ENCODE measurements around the gene ANK3. TPM values are rescaled to one million over a fixed set of nuclear protein-coding genes. Genes with fewer than 3 reads are reported as not detected.
A peak's percentile ranks its signal among the peaks of the same experiment; 100 is the strongest.

The ANK3 gene
- total RNA-seq, 1 experiment from 2014 or later: 7.0 TPM

DNA sequence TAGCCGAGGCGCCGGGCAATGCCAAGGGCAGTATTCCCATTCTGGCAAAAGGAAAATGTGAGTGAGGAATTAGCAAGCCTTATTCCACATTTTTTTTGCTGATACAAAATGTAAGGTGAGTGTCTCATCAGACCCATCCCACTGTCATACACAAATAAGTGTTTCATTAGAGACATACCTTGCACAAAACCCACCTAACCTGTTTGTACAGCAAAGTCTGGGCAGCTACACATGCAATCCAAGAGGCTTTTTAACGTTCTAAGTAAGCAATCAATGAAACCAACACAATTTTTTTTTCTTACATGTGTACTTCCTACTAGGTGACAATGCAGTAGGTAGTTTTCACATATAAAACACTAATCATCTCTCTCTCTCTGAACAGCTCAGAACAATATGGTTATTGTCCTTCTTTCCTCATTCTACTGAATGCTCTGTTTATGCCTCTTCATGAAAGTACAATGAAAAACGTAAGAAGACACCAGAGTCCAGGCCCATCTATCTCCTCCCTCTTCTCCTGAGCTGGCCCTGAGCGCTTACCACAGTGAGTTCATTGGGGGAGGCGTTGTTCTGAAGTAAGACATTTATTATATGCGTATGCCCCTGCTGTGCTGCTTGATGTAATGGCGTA lies 217.2 kb downstream of the ANK3 start:
- H3K9ac ChIP-seq (ENCODE audit: low read length): no peak overlapping the region
- no peak overlapping the region for H3K4me3 ChIP-seq (ENCODE audit: low read length)
- H3K36me3 ChIP-seq (ENCODE audit: insufficient read depth, low read length): no peaks in the 10 kb centered on the region
- no peak overlapping the region for H2AFZ ChIP-seq (ENCODE audit: low read length)
- H3K27ac ChIP-seq (ENCODE audit: low read length): no peak overlapping the region
- H3K27me3 ChIP-seq (ENCODE audit: low read length): no peaks in the 10 kb centered on the region
- H3K4me2 ChIP-seq (ENCODE audit: low read depth, low read length, poor library complexity, severe bottlenecking): no peak overlapping the region
- H4K20me1 ChIP-seq (ENCODE audit: insufficient read depth, low read depth, low read length): no peaks in the 10 kb centered on the region
- H3K4me1 ChIP-seq (ENCODE audit: low read length): peaks cover 1% of the 10 kb centered on the region; the same call in 1 of the 2 replicates
- no peak for DNase-seq
- no peaks in the 10 kb centered on the region for H3K79me2 ChIP-seq (ENCODE audit: low read length)
- H3K9me3 ChIP-seq (ENCODE audit: low read length): no peaks in the 10 kb centered on the region
- H3K9me2 ChIP-seq (replicated peaks; ENCODE audit: insufficient read depth, low read length): no peaks in the 10 kb centered on the region

DNA sequence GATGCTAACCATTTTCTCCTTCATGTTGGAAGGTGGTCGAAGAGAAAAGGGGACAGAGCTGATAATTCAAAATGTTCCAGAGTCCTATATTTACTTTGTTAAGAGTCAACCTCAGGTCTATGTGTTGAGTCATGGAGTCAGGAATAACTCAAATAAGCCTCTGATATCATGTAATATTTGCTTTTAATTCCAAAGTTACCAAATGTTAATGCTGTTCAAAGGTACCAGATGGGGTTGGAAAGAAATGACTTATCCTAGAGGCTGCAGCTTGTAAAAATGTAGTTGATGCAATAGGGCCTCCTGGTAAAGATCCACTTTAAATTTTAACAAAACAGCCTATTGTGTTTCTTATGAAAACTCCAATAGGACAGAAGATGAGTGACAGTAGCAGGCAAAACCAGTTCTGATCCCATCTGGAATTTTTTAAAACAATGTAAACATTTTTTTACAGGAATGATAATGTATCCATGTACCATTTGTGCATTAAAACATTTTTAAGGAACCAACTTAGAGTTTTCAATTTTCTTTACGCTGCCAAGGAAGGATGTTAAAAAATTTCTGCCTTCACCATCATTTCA lies 218.2 kb downstream of the ANK3 start:
- peaks cover 9% of the 10 kb centered on the region for H3K4me1 ChIP-seq (ENCODE audit: low read length)

DNA sequence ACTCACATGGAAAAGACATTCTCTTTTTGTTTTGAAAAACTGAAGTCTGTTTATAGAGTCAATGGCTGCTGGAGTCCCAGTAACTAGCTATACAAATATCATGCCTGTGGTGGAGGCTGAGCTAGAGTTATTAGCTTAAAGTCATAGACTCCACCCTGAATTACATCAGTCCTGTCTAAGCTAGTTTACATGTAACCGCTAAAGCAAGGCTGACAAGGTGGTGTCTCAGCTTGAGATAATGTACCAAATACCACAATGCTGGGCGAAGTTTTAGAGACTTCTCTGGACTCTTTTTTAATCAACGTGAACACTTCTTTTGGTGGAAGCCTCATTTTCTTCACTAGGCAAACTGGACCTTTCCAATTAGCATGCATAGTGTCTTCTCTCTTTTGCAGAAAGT lies 219.4 kb downstream of the ANK3 start:
- Histone ChIP-seq H3K79me2 (ENCODE audit: low read length) (no peaks in the 10 kb centered on the region), H3K27me3 (ENCODE audit: low read length) (no peaks in the 10 kb centered on the region), H3K27ac (ENCODE audit: low read length) (no peak overlapping the region), H2AFZ (ENCODE audit: low read length) (no peak overlapping the region), H3K9me3 (ENCODE audit: low read length) (no peaks in the 10 kb centered on the region), H3K4me2 (ENCODE audit: low read depth, low read length, poor library complexity, severe bottlenecking) (no peak overlapping the region), H3K4me3 (ENCODE audit: low read length) (no peak overlapping the region), H3K4me1 (ENCODE audit: low read length) (peaks cover 20% of the 10 kb centered on the region), H3K36me3 (ENCODE audit: insufficient read depth, low read length) (no peaks in the 10 kb centered on the region), H4K20me1 (ENCODE audit: insufficient read depth, low read depth, low read length) (no peaks in the 10 kb centered on the region), H3K9me2 (replicated peaks; ENCODE audit: insufficient read depth, low read length) (no peaks in the 10 kb centered on the region), H3K9ac (ENCODE audit: low read length) (no peak overlapping the region)
- no peak for DNase-seq

More for the DNA sequence above, 218.2 kb downstream of the ANK3 start:
- no peak for DNase-seq
- H2AFZ ChIP-seq (ENCODE audit: low read length): no peak overlapping the region
- no peak overlapping the region for H3K27ac ChIP-seq (ENCODE audit: low read length)
- H3K9ac ChIP-seq (ENCODE audit: low read length): no peak overlapping the region
- H3K36me3 ChIP-seq (ENCODE audit: insufficient read depth, low read length): no peaks in the 10 kb centered on the region
- no peaks in the 10 kb centered on the region for H3K79me2 ChIP-seq (ENCODE audit: low read length)
- H3K4me2 ChIP-seq (ENCODE audit: low read depth, low read length, poor library complexity, severe bottlenecking): no peak overlapping the region
- no peaks in the 10 kb centered on the region for H3K9me2 ChIP-seq (replicated peaks; ENCODE audit: insufficient read depth, low read length)
- H3K27me3 ChIP-seq (ENCODE audit: low read length): no peaks in the 10 kb centered on the region
- H4K20me1 ChIP-seq (ENCODE audit: insufficient read depth, low read depth, low read length): no peaks in the 10 kb centered on the region
- no peaks in the 10 kb centered on the region for H3K9me3 ChIP-seq (ENCODE audit: low read length)
- no peak overlapping the region for H3K4me3 ChIP-seq (ENCODE audit: low read length)

DNA sequence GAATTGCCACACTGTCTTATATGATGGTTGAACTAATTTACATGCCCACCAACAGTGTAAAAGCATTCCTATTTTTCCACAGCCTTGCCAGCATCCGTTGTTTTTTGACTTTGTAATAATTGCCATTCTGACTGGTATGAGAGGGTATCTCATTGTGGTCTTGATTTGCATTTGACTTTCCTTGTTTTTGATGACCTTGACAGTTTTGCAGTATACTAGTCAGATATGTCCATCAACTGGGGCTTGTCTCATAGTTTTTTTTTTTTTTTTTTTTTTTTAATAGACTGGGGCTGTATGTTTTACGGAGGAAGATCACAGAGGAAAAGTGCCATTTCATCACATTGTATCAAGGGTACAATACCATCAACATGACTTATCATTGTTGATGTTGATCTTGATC lies 220.6 kb downstream of the ANK3 start:
- Histone ChIP-seq H3K4me1 (ENCODE audit: low read length) (peaks cover 29% of the 10 kb centered on the region), H3K9ac (ENCODE audit: low read length) (no peak overlapping the region), H4K20me1 (ENCODE audit: insufficient read depth, low read depth, low read length) (no peaks in the 10 kb centered on the region), H3K27me3 (ENCODE audit: low read length) (no peaks in the 10 kb centered on the region), H3K4me3 (ENCODE audit: low read length) (no peak overlapping the region), H3K9me3 (ENCODE audit: low read length) (no peaks in the 10 kb centered on the region), H3K27ac (ENCODE audit: low read length) (no peak overlapping the region), H2AFZ (ENCODE audit: low read length) (no peak overlapping the region), H3K9me2 (replicated peaks; ENCODE audit: insufficient read depth, low read length) (no peaks in the 10 kb centered on the region), H3K36me3 (ENCODE audit: insufficient read depth, low read length) (no peaks in the 10 kb centered on the region), H3K79me2 (ENCODE audit: low read length) (no peaks in the 10 kb centered on the region), H3K4me2 (ENCODE audit: low read depth, low read length, poor library complexity, severe bottlenecking) (no peak overlapping the region)
- DNase-seq: no peak

DNA sequence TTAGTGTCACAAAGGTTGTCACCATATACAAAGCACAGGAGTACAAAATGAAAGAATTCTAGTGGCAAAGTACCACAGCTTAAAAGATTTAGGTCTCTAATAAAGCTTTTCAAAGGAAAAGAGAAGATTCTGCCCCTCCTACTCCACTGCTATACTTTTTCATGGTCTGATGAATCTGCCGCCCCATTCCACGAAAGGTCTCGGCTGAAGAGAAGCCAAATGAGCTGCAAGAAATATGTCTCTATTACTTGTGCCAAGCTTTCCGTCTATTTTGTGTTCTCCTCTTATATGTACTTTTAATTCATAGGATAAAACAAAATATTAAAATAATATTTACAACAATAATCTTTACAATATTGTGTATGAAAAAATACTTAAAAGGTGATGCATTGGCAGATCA lies 222.6 kb downstream of the ANK3 start:
- H3K36me3 ChIP-seq (ENCODE audit: insufficient read depth, low read length): no peaks in the 10 kb centered on the region
- H3K9ac ChIP-seq (ENCODE audit: low read length): no peak overlapping the region
- H4K20me1 ChIP-seq (ENCODE audit: insufficient read depth, low read depth, low read length): no peaks in the 10 kb centered on the region
- no peaks in the 10 kb centered on the region for H3K27me3 ChIP-seq (ENCODE audit: low read length)
- H3K9me2 ChIP-seq (replicated peaks; ENCODE audit: insufficient read depth, low read length): no peaks in the 10 kb centered on the region
- no peaks in the 10 kb centered on the region for H3K79me2 ChIP-seq (ENCODE audit: low read length)
- no peak overlapping the region for H3K27ac ChIP-seq (ENCODE audit: low read length)
- no peak overlapping the region for H2AFZ ChIP-seq (ENCODE audit: low read length)
- H3K4me3 ChIP-seq (ENCODE audit: low read length): no peak overlapping the region
- DNase-seq: no peak
- H3K4me1 ChIP-seq (ENCODE audit: low read length): peaks cover 50% of the 10 kb centered on the region
- H3K9me3 ChIP-seq (ENCODE audit: low read length): no peaks in the 10 kb centered on the region
- peak overlapping the region; percentile 18 for H3K4me2 ChIP-seq (ENCODE audit: low read depth, low read length, poor library complexity, severe bottlenecking)

DNA sequence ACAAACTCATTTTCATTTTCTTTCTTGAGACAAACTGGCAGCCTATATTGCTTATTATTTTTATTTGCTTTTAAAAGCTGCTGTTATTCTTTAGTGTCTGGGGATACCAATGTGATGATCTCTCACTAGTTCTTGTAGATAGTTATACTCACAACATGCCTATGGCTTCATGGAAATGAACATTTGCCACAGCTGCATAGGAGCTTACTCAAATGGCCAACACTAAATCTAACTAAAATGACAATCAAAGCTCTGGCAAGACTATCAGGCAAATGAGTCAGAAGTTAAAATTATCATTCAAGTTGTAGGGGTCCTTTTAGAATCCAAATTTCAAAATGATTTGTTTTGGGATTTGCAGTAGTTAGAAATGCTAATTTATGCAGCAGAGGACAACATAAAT lies 225.9 kb downstream of the ANK3 start:
- H3K9ac ChIP-seq (ENCODE audit: low read length): no peak overlapping the region
- H3K4me1 ChIP-seq (ENCODE audit: low read length): peaks cover 52% of the 10 kb centered on the region
- H3K9me2 ChIP-seq (replicated peaks; ENCODE audit: insufficient read depth, low read length): no peaks in the 10 kb centered on the region
- no peaks in the 10 kb centered on the region for H3K36me3 ChIP-seq (ENCODE audit: insufficient read depth, low read length)
- H3K27ac ChIP-seq (ENCODE audit: low read length): peak overlapping the region; percentile 74; the same call in 1 of the 2 replicates
- 0 out of 2 replicates have a peak overlapping the region, but pooled peaks have one; percentile 0 for H3K4me3 ChIP-seq (ENCODE audit: low read length)
- no peak for DNase-seq
- H3K27me3 ChIP-seq (ENCODE audit: low read length): no peaks in the 10 kb centered on the region
- H3K4me2 ChIP-seq (ENCODE audit: low read depth, low read length, poor library complexity, severe bottlenecking): peak overlapping the region; percentile 4
- H3K9me3 ChIP-seq (ENCODE audit: low read length): no peaks in the 10 kb centered on the region
- H3K79me2 ChIP-seq (ENCODE audit: low read length): no peaks in the 10 kb centered on the region
- no peaks in the 10 kb centered on the region for H4K20me1 ChIP-seq (ENCODE audit: insufficient read depth, low read depth, low read length)
- peak overlapping the region; percentile 49; the same call in 1 of the 2 replicates for H2AFZ ChIP-seq (ENCODE audit: low read length)

DNA sequence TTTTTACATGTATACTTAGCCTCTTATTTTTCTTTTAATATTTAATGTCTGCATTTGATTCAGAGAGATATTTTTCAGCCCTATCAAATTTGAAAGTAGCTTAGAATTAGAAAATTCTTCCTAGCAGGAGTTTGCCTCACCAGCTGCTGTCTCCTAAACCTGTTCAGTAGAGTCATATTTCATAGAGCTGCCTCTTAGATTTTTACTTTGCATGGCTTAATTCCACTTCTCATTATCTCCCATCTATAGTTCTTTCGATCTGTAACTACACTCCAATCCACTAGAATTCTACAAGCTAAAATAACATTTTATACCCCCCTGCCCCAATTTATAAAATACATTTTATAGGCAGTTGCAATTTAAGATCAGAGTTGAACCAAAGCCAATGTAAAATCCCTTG lies 227.0 kb downstream of the ANK3 start:
- Histone ChIP-seq H3K36me3 (ENCODE audit: insufficient read depth, low read length) (no peaks in the 10 kb centered on the region), H3K27me3 (ENCODE audit: low read length) (no peaks in the 10 kb centered on the region), H4K20me1 (ENCODE audit: insufficient read depth, low read depth, low read length) (no peaks in the 10 kb centered on the region), H3K9me3 (ENCODE audit: low read length) (no peaks in the 10 kb centered on the region), H3K9me2 (replicated peaks; ENCODE audit: insufficient read depth, low read length) (no peaks in the 10 kb centered on the region), H2AFZ (ENCODE audit: low read length) (no peak overlapping the region), H3K4me3 (ENCODE audit: low read length) (peak overlapping the region; percentile 9), H3K9ac (ENCODE audit: low read length) (no peak overlapping the region), H3K4me2 (ENCODE audit: low read depth, low read length, poor library complexity, severe bottlenecking) (peak overlapping the region; percentile 61), H3K79me2 (ENCODE audit: low read length) (no peaks in the 10 kb centered on the region), H3K27ac (ENCODE audit: low read length) (peak overlapping the region; percentile 74), H3K4me1 (ENCODE audit: low read length) (peaks cover 52% of the 10 kb centered on the region)
- peak; percentile 56 for DNase-seq

DNA sequence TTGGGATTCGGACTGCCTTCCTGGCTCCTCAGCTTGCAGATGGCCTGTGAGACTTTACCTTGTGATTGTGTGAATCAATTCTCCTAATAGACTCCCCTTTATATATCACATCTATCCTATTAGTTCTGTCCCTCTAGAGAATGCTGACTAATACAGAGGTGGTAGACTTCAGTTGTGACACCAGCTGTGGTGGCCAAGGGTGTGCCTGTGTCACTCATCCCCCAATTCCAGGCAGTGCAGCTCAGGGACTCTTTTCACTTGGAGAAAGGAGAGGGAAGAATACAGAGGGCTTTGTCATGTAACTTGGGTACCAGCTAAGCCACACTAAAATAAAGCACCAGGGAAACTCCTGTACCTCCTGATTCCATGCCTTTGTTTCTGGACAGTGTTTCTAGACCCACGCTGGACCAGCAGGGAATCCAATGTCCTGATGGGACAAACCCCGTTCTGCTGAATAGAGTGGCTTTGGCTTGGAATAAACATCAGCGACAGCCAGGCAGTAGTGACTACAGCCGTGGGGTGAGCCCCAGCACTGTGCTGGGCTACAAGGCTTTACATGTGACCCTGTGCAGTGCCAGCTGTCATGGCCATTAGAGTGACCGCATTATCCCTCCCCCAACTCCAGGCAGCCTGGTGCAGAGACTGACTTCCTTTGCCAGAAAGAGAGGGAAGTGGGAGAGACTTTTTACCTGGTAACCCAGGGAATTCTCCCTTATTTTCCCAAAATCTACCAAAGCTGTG lies 233.6 kb downstream of the ANK3 start:
- no peaks in the 10 kb centered on the region for H3K9me3 ChIP-seq (ENCODE audit: low read length)
- H3K4me1 ChIP-seq (ENCODE audit: low read length): no peaks in the 10 kb centered on the region
- no peaks in the 10 kb centered on the region for H4K20me1 ChIP-seq (ENCODE audit: insufficient read depth, low read depth, low read length)

More for the DNA sequence above, 233.6 kb downstream of the ANK3 start:
- Histone ChIP-seq H3K4me3 (ENCODE audit: low read length) (no peak overlapping the region), H3K79me2 (ENCODE audit: low read length) (no peaks in the 10 kb centered on the region), H3K27me3 (ENCODE audit: low read length) (no peaks in the 10 kb centered on the region), H3K27ac (ENCODE audit: low read length) (no peak overlapping the region), H3K4me2 (ENCODE audit: low read depth, low read length, poor library complexity, severe bottlenecking) (no peak overlapping the region), H2AFZ (ENCODE audit: low read length) (no peak overlapping the region), H3K9ac (ENCODE audit: low read length) (no peak overlapping the region), H3K36me3 (ENCODE audit: insufficient read depth, low read length) (no peaks in the 10 kb centered on the region), H3K9me2 (replicated peaks; ENCODE audit: insufficient read depth, low read length) (no peaks in the 10 kb centered on the region)
- DNase-seq: no peak

Data from Karpas-422 (cell line).